Suppressor macrophage treated with lipopolysaccharide for 1 hour (primary cell): ENCODE measurements around the gene CASTOR2.
"Not testable (repeated sequence)": the region's sequence is repeated elsewhere in the genome, so short reads cannot be mapped to it uniquely, and the experiment has no call there.

Experiments
- DNase-seq, 3 donors: peaks; one replicate each; pipeline ENCODE4 v3.0.0-alpha.2; 2020 to 2022

CASTOR2 gene

DNA sequence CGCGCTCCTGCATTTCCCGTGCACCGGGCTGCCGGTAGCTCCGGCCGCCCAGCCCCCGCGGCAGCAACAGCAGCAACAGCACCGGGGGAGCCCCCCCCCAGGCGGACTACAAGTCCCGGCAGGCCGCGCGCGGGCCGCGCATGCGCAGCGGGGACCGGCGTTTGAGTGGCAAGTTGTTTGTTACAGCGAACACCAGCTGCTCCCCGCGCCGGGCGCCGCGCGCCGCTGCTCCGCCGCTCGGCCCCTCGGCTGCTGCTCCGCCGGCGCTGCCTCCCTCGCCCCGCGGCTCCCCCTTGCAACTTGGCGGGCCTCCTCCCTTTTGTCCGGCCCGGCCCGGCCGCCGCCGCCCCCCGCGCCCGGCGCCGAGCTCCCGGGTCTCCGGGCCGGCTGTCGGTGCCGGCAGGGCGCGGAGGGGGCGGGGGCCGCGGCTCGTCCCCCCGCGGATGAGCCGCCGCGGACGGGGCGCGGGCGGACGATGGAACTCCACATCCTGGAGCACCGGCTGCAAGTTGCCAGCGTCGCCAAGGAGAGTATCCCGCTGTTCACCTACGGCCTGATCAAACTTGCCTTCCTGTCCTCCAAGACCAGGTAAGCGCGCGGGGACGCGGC is at the start of gene CASTOR2:
CASTOR2 (plus strand) TSS at position 195 of the 609 bp plus-strand sequence; CDS start at position 476, 281 bp downstream.
- DNase-seq, result not testable (repeated sequence)

DNA sequence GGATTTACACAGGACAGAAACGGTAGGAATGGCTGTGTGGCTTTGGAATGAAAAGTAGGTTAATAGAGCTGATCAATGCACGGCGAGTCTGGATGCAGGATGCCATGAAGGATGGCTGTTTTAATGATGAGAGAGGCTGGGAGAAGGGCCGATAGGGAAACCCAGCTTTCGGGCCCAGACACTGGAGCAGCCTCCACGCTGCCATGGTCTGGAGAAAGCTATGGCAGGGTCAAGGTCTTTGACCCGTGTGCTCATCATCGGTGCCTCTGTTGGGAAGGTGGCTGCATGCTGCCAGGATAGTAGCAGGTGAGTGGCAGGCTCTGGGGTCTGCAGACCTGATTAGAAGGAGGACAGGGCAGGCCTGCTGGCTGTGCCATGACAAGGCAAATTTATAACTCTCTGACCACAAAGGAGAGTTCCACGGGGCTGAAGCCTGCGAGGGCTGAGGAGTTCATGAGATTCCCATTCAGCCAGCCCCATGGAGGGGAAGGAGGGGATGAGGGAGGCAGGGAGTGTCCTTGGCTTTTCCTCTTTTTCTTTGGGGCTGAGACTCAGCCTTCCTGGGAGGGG is 42.1 kb upstream of the CASTOR2 start:
- not testable (repeated sequence) for DNase-seq

- DNase-seq, result not testable (repeated sequence)
These were observed 40.9 kb upstream of the CASTOR2 start for GRCh38 chr7:74923644-74924043.

- DNase-seq, result not testable (repeated sequence)
These were observed 37.5 kb upstream of the CASTOR2 start for GRCh38 chr7:74926968-74927367.

GRCh38 chr7:74931563-74932328 is 32.8 kb upstream of the CASTOR2 start:
- not testable (repeated sequence) for DNase-seq

DNA sequence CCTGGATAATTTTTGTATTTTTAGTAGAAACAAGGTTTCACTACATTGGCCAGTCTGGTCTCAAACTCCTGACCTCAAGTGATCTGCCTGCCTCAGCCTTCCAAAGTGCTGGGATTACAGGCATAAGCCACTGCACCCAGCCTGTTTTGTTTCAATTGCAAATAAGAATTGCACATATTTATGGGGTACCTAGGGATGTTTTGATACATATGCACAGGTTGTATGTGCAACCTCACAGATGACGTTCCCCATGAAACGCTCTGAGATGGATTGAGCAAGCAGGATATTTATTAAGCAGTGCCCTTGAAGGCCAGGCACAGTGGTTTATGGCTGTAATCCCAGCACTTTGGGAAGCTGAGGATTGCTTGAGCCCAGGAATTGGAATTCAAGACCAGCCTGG is 25.1 kb upstream of the CASTOR2 start:
- not testable (repeated sequence) for DNase-seq

- not testable (repeated sequence) for DNase-seq
These were observed 23.0 kb upstream of the CASTOR2 start for GRCh38 chr7:74941302-74942069.

GRCh38 chr7:74943923-74944322 is 20.6 kb upstream of the CASTOR2 start:
- DNase-seq, result not testable (repeated sequence)

- not testable (repeated sequence) for DNase-seq
These were observed 16.8 kb upstream of the CASTOR2 start for GRCh38 chr7:74947741-74948140.

GRCh38 chr7:74953774-74954173 is 10.7 kb upstream of the CASTOR2 start:
- DNase-seq, result not testable (repeated sequence)

DNA sequence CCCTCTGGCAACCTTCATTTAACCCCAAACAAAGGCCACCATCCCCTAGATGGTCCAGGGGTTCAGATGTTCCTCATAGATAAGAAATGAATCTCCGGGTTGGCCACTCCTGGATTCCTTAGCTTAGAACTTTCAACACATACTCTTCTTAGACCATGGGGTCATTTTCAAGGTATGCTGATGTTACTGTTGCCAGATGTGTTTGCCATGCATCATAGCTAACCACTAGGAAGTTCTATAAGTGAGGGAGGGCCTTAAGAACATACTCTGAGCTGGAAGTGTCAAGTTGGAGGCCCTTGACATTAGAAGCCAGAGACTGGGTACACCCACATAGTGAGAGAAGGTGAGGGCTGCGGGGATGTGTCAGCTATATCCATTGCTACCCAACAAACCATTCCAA is 6.2 kb upstream of the CASTOR2 start:
- DNase-seq, result not testable (repeated sequence)

DNA sequence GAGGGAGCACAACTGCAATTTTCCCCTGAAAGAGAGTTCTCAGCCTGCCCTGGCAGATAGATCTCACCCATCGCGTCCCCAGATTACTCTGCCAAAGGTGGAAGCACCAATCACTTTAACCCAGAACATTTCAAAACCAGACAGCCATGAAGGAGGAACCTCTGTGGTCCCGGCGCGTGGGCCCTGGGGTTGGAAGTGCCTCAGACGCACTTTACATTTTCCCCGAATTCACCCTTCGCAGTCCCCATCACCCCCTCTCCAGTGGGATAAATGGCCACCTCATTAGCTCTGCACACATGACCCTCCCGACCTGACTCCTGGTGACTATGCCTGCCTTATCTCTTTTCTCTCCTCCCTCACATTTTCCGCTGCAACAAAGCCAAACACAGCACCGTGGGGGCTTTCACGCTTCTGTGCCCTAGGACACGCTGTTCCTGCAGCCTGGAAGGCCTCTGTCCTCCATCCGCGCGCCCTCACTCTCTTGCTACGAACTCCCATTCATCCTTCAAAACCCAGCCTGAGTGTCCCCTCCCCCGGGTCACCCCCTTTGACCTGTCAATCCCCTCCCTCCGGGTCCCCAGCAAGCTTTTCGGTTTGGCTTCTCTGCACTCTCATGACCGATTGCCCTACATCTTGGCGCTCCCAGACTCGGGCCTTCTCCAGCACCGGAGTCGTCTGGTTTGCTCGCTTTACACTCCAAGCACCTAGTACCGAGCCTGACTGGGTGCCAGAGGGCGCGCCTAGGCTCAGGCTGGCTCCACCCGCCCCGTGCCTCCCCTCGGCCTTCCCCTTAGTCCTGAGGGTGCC is 598 bp upstream of the CASTOR2 start:
- DNase-seq, result not testable (repeated sequence)

- DNase-seq, result not testable (repeated sequence)
These were observed 1.8 kb downstream of the CASTOR2 start for GRCh38 chr7:74966208-74966854.

GRCh38 chr7:74966909-74967308 is 2.4 kb downstream of the CASTOR2 start:
- DNase-seq, result not testable (repeated sequence)

DNA sequence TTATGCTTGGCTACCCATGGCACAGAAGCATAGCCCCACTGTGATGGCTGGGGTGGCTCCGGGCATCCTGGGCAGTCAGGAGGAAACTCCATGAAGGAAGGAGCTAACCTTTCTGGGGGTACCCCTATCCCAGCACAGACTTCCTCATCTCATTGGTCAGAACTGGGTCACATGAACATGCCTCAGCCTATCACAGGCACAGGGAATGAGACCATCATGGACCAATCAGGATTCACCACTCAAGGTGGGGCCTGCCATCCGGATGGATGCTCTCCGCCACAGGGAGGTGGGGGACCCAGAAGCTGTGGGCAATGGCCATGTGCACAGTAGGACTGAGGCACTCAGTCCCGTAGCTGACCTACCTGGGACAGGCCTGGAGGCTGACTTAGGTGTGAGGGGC is 6.9 kb downstream of the CASTOR2 start:
- not testable (repeated sequence) for DNase-seq

GRCh38 chr7:74972377-74972776 is 7.9 kb downstream of the CASTOR2 start:
- DNase-seq, result not testable (repeated sequence)

- DNase-seq, result not testable (repeated sequence)
These were observed 11.5 kb downstream of the CASTOR2 start for GRCh38 chr7:74975959-74976358.

DNA sequence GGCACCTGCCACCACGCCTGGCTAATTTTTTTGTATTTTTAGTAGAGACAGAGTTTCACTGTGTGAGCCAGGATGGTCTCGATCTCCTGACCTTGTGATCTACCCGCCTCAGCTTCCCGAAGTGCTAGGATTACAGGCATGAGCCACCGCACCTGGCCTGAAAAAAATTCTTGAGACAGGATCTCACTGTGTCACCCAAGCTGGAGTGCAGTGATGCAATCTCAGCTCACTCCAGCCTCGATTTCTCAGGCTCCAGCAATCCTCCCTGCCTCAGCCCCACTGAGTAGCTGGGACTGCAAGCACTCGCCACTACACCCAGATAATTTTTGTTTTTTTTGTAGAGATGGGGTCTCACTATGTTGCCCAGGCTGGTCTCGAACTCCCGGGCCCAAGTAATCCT is 13.0 kb downstream of the CASTOR2 start:
- not testable (repeated sequence) for DNase-seq

DNA sequence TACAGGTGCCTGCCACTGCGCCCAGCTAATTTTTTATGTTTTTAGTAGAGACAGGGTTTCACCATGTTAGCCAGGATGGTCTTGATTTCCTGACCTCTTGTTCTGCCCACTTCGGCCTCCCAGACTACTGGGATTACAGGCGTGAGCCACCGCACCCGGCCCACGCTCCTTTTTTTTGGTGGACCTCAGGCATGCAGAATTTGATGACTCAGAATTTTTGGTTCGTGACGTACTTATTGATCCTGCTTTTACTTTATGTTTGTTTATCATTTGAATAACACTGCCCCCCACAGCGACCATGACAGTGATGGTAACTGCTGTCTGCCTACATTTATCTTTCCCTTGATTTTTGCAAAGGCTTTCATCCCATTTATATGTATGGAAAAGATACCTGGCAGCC is 23.9 kb downstream of the CASTOR2 start:
- DNase-seq, result not testable (repeated sequence)

- DNase-seq, result no peak
These were observed 28.6 kb downstream of the CASTOR2 start for GRCh38 chr7:74993121-74993520.

DNA sequence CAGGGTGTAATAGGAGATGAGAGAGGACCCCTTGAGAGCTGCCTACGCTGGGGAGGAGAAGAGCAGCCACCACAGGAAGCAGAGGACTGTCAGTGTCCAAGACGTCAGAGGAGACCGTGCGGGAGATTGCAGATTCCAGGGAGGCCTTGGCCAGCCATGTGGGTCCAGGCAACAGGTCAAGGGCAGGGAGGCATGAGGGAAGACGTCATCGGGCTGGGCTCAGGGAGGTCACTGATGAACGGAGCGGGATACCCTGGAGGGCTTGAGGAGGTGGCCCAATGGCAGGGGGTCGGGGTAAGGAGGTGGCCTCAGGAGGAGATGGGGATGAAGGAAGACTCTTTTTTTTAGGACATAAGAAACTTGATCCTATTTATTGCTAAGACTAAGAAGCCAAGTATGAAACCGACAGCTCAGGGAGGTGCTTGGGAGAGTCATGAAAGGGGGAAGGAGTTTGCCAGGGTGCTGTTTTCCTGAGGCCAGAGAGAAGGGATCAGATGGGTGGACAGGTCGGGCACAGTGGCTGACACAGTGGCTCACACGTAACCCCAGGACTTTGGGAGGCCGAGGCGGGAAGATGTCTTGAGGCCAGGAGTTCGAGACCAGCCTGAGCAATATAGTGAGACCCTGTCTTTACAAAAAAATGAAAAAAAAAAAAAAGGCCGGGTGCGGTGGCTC is 30.5 kb downstream of the CASTOR2 start:
- DNase-seq, result not testable (repeated sequence)
